CD4-positive, alpha-beta T cell treated with Interferon gamma for 1 hour (primary cell): ENCODE measurements around the gene C1QTNF5.
"Not testable (repeated sequence)": the region's sequence is repeated elsewhere in the genome, so short reads cannot be mapped to it uniquely, and the experiment has no call there.

Source experiments
- DNase-seq: peaks from one replicate; pipeline ENCODE4 v3.0.0-alpha.2; 2020

The C1QTNF5 gene, protein sequence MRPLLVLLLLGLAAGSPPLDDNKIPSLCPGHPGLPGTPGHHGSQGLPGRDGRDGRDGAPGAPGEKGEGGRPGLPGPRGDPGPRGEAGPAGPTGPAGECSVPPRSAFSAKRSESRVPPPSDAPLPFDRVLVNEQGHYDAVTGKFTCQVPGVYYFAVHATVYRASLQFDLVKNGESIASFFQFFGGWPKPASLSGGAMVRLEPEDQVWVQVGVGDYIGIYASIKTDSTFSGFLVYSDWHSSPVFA

GRCh38 chr11:119340335-119341221 is at the start of gene C1QTNF5:
C1QTNF5 (minus strand) TSS chr11:119340883; CDS start chr11:119340397, 486 bp downstream.
- DNase-seq: no peak

DNA sequence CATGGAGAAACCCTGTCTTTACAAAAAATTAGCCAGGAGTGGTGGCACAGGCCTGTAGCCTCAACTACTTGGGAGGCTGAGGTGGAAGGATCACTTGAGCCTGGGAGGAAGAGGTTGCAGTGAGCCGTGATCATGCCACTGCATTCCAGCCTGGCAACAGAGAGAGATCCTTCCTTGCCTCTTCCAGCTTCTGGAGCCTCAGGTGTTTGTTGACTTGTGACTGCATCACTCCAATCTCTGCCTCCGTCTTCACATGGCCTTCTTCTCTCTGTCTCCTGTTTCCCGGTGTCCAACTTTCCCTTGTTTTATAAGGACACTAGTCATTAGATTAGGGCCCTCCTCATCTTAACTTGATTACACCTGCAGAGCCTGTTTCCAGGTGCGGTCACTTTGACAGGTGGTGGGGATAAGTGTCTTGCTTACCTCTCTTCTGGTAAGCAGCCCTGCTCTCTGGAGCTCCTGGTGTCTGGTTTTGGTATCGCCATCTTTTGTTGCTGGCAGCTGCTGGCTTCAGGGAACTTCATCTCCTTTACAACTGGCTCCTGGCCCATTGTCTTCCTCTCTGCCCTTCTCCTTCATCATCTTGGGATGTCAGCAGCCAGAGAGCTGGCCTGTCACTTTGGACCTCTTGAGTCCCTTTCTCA is 49.0 kb upstream of the C1QTNF5 start:
- DNase-seq: no peak

DNA sequence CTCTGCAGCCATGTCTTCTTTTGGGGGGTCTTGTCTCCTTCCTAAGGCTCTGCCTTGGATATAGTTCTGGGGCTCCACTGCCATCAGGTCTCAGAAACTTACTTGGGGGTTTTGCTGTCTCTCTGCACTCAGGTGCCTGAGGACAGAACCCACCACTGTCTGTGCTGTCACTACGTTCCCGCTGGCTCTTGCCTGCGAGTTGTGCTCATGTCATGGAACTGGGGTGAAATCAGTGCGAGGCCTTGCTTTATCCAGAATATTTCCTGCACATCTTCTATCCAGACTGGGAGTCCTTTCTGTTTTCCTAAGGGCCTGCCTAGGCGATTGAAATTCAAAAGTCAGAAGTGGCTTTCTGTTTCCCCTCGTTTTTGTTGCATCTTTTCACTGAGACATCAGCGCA is 47.4 kb upstream of the C1QTNF5 start:
- no peak for DNase-seq

DNA sequence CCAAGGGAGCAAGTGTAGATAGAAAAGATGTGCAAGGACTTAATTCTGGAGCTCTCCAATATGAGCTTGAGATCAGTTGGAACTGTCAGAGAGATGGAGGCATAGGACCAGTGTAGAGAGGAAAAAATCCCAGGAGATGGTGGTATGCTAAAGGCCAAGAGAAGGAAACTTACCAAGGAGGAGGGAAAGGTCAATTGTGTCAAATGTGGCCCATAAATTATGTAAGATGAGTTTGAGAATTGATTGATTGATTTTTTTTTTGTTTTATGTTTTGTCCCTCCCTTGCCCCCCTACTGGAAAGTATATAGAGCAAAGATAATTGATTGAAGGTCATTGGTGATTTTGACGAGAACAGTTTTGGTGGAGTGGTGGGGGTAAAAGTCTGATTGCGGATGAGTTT is 43.6 kb upstream of the C1QTNF5 start:
- DNase-seq: no peak

DNA sequence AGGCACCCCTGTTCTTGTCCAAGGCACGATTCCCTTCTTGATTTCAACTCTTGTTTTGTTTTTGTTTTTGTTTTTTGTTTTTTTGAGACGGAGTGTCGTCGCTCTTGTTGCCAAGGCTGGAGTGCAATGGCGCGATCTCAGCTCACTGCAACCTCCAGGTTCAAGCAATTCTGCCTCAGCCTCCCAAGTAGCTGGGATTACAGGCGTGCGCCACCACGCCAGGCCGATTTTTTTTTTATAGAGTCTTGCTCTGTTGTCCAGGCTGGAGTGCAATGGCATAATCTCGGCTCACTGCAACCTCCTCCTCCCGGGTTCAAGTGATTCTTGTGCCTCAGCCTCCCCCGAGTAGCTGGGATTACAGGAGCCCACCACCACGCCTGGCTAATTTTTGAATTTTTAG is 41.8 kb upstream of the C1QTNF5 start:
- DNase-seq: not testable (repeated sequence)

GRCh38 chr11:119382101-119382500 is 41.4 kb upstream of the C1QTNF5 start:
- no peak for DNase-seq

DNA sequence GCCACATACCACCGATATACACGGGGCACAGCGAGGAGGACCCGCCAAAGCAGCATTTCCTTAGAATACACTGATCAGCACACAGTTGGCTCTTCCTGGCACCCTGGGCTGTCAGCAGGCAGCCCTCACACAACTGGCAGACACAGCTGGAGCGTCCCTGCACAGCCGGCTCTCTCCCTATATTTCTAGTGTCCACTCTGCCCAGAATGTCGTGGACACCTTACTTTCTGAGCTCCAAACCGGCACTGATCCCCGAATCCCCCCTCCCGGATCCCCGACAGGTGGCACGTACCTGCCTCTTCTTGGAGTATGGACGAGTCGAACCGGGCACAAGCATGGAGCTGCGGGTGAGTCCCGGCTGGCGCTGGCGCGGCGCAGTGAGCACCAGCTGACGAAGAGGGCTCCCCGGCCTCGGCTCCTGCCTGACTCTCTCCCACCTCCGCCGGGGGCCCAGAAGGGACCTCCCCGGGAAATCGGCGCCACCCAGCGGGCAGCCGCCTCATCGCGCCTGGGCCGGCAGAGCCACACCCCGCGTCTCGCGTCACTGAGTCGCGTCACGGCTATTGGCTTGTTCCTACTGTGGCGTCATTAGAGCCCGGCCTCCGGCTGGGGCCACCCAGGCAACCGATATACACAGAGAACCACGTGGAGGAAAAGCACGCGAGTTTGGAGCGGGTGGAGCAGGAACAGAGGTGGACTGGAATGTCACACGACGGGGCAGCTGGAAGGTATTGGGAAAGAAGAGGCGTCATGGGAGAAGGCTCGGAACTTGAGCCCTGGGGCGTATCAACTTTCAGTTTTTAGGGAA is 40.7 kb upstream of the C1QTNF5 start, which contains the start of gene USP2:
TSS of gene USP2 (minus strand) at position 510 of the 808 bp plus-strand sequence. CDS start 8,210 bp downstream, outside the sequence.
- peak; percentile 95 for DNase-seq

GRCh38 chr11:119380827-119381180 is 40.1 kb upstream of the C1QTNF5 start:
- DNase-seq: no peak

GRCh38 chr11:119380160-119380826 is 39.6 kb upstream of the C1QTNF5 start:
- DNase-seq: no peak

DNA sequence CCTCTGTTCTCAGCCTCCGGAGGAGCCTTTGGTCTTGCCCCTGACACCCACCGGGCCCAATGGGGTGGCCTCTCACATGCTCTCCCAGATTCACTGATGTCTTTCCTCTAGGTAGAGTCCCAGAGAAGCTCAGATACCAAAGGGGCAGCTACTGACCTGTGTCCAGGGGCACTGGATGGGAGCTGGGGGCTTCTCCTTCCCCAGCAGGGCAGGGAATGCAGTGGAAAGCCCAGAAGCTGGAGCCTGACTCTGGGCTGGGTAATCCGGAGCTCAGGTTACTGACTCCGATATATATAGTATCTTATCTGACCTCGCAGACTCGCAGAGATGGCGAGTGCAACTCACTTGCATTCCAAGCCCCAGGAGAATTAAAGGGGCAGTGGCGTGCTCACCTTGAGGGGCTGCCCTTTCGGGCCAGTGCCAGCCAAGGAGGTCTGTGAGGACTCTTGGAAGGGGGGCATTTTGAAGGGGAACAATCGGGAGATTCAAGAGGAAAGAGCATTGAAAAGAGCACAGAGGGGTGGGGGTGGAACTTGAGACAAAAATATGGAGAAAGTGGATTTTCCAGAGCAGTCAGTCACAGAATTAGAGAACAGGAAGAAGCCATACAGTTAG is 38.3 kb upstream of the C1QTNF5 start:
- no peak for DNase-seq

DNA sequence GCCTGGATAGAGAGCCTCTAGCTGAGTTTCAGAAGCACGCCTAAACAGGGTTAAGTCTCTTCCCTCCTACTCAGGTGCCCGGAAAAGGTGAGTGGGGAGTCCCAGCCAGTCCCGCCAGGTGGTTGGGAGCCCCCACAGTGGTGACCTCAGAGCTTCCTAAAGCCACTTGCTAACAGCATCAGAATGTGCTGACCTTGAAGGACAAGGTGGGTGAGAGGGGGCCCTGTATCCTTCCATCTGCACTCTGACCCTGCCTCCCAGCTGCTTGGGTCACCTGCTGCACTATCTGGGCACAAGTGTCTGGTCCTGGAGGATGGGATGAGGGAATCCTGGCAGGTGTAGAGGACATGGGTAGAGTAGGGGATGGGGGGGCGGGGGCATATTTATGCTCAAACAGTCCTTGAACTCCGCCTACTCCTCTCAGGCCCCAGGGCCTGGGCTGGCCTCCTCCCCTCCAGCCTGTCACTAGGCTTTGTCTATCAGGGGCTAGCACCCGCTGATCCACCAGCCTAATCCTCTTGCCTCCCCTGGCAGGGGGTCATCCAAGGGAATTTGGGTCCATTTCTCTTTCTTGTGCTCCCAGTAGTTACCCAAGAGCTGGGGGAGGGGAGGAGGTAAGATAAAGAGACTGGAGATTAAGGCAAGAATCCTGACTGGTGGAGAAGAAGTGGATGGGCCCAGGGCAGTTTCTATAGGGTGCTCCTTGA is 37.4 kb upstream of the C1QTNF5 start:
- no peak for DNase-seq

- no peak for DNase-seq
Measured at GRCh38 chr11:119377112-119377901, 36.6 kb upstream of the C1QTNF5 start.

DNA sequence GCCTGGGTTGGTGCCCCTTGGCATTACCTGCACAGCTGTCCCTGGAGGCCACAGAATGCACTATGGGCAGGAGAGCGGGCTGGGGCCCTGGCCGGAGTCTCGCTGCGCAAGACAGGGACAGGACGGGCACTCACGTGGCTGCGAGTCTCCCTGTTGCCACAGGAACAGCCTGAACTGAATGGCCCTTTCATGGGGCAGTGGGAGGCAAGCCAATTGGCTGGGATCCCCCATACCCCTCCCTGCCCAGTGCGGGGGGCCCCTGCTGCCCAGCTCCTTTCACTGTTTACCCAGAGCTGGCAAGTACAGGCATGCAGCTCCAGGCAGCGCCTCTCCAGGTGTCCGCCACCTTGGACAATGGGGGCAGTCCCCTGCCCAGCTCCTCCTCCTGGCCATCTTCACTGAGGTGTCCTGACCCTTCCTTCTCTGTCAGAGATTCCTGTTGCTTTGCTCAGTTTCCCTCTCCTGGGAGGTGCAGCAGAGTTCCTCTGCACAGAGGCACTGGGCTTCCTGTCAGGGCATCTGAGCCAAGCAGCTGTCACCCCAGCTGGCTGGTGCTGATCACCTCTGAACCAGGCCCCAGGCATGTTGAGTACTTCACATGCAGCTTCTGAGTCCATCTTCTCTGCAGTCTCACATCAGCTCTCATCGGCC is 35.6 kb upstream of the C1QTNF5 start:
- DNase-seq: no peak

- no peak for DNase-seq
Measured at GRCh38 chr11:119375337-119376196, 34.9 kb upstream of the C1QTNF5 start.

DNA sequence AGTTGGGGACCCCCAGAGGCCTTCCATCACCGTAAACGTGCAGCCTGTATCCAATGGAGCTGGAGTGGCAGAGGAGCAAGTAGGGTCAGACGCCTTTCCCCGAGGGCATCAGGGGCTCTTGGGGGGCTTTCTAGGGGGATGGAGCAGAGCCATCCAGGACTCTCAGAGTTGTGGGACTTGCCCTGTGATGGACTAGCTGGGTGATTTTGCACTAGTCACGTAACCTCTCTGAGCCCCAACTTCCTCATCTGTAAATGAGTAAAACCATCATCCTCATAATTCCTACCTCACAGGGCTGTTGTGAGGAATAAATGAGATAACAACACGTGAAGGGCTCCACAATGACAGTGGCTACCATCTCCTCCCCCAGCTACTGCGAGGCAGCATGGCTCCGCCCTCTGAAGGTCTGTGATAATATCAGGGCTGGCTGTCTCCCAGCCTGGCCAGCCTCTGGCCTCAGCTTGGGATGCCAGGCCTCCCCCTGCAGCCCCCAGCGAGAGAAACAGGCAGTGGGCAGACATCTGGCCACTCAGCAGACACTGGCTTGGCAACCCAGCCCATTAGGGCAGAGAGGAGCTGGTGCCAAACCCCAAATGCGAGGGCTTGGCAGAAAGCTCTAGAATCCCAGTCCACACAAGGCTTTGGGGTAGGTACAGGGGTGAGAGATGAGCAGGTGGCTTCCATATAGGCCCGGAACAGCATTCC is 34.1 kb upstream of the C1QTNF5 start:
- no peak for DNase-seq

- DNase-seq: peak; percentile 31
Measured at GRCh38 chr11:119373921-119374631, 33.4 kb upstream of the C1QTNF5 start.
